Activated CD4-positive, alpha-beta T cell treated with anti-CD3 and anti-CD28 coated beads, Interleukin-2, Interleukin-6, amounts not matched to agents 100 ng/mL and 50 ng/mL, durations not matched to agents 16 hours and 8 hours (primary cell): Measurements from ENCODE around the gene MAD2L1.

Source experiments
- DNase-seq: peaks from one replicate; pipeline ENCODE4 v3.0.0-alpha.2; 2020

The MAD2L1 gene

GRCh38 chr4:120057416-120057815 is 9.2 kb downstream of the MAD2L1 start:
- DNase-seq = no peak

GRCh38 chr4:120056246-120056645 is 10.4 kb downstream of the MAD2L1 start:
- DNase-seq = no peak

GRCh38 chr4:120055795-120056194 is 10.9 kb downstream of the MAD2L1 start:
- no peak for DNase-seq

- no peak for DNase-seq
These were observed 11.5 kb downstream of the MAD2L1 start for GRCh38 chr4:120055162-120055561.

GRCh38 chr4:120053911-120054310 is 12.7 kb downstream of the MAD2L1 start:
- no peak for DNase-seq

GRCh38 chr4:120052856-120053255 is 13.8 kb downstream of the MAD2L1 start:
- no peak for DNase-seq

- DNase-seq = no peak
These were observed 15.4 kb downstream of the MAD2L1 start for GRCh38 chr4:120051253-120051652.

- DNase-seq = peak; percentile 79
These were observed 16.7 kb downstream of the MAD2L1 start for GRCh38 chr4:120049732-120050494.

GRCh38 chr4:120043828-120044227 is 22.8 kb downstream of the MAD2L1 start:
- DNase-seq = no peak

GRCh38 chr4:120037411-120037810 is 29.2 kb downstream of the MAD2L1 start:
- no peak for DNase-seq

- no peak for DNase-seq
These were observed 31.7 kb downstream of the MAD2L1 start for GRCh38 chr4:120034913-120035312.

- DNase-seq = no peak
These were observed 39.8 kb downstream of the MAD2L1 start for GRCh38 chr4:120026853-120027252.

GRCh38 chr4:120025516-120025915 is 41.1 kb downstream of the MAD2L1 start:
- DNase-seq = no peak

GRCh38 chr4:120018786-120019185 is 47.9 kb downstream of the MAD2L1 start:
- no peak for DNase-seq

GRCh38 chr4:120017939-120018692 is 48.5 kb downstream of the MAD2L1 start:
- DNase-seq = no peak

GRCh38 chr4:120011725-120012124 is 54.9 kb downstream of the MAD2L1 start:
- no peak for DNase-seq

- no peak for DNase-seq
These were observed 56.0 kb downstream of the MAD2L1 start for GRCh38 chr4:120010646-120011045.

- no peak for DNase-seq
These were observed 56.9 kb downstream of the MAD2L1 start for GRCh38 chr4:120009731-120010130.

- DNase-seq = no peak
These were observed 57.7 kb downstream of the MAD2L1 start for GRCh38 chr4:120008957-120009356.

GRCh38 chr4:120007896-120008436 is 58.7 kb downstream of the MAD2L1 start:
- DNase-seq = peak; percentile 10

GRCh38 chr4:120007191-120007871 is 59.3 kb downstream of the MAD2L1 start:
- no peak for DNase-seq
